Mucosa of descending colon (tissue), 3 donors: Measurements from ENCODE around the gene FOXP1. TPM values are rescaled to one million over a fixed set of nuclear protein-coding genes. Genes with fewer than 3 reads are reported as not detected.

Experiments
- ATAC-seq: fragments of 200-7000 bp; cut with Tn5 transposase; one replicate; pipeline ENCODE4 v1.9.1; 2020; ENCODE audit warnings: mild to moderate bottlenecking, moderate library complexity
- DNase-seq, 3 donors: peaks; one replicate each; pipeline ENCODE4 v3.0.0-alpha.2; 2020
- H3K36me3 ChIP-seq: fragments of 200-600 bp; one replicate; pipeline ENCODE4 v1.8.0; 2021; ENCODE audit warnings: low read depth, mild to moderate bottlenecking
- H3K4me1 ChIP-seq: fragments of 200-600 bp; one replicate; pipeline ENCODE4 v1.8.0; 2021; ENCODE audit warnings: low read depth, mild to moderate bottlenecking
- H3K4me3 ChIP-seq: fragments of 200-600 bp; one replicate; pipeline ENCODE4 v1.8.0; 2021; ENCODE audit warnings: mild to moderate bottlenecking
- H3K9me3 ChIP-seq: fragments of 200-600 bp; one replicate; pipeline ENCODE4 v1.8.0; 2021; ENCODE audit warnings: mild to moderate bottlenecking
- CTCF ChIP-seq: fragments of 200-600 bp; IDR thresholded peaks from one replicate; pipeline ENCODE4 v1.8.0; 2022; ENCODE audit warnings: antibody characterized with exemption, mild to moderate bottlenecking
- intact Hi-C, 2 donors: fragments of 100-400 bp; cut with DNase I in 1 of 2; cut with micrococcal nuclease in 1 of 2; formaldehyde crosslinking; loops; one replicate each; pipeline versions ENCODE4 v1.11.0 to v1.11.1; 2022; cut with DNase I, micrococcal nuclease
- total RNA-seq, 3 donors: library from RNA; stranded (reverse); fragmentation: NEBNext Ultra II Directional in 2 of 3; extraction: Animal tissue kit (Norgen Biotek cat#: 25700) in 2 of 3; gene quantifications; one replicate each; pipeline versions ENCODE4 v1.2.1 to v1.2.4, GENCODE V29; 2021 to 2023
- donor health status: DM: no; HTN: no; CAD: no; lungs with moderate emphysema.
- donor health status: DM: no; HTN: no; CAD: no.
- donor health status: DM: no; HTN: yes; CAD: no.

The FOXP1 gene
- total RNA-seq, 3 donors from 2014 or later: 133 to 217 (median 214) TPM

- Histone ChIP-seq H3K4me1 (peaks cover 5% of the 10 kb centered on the region), H3K4me3 (no peak overlapping the region), H3K36me3 (no peaks in the 10 kb centered on the region), H3K9me3 (no peaks in the 10 kb centered on the region)
- ATAC-seq: peak; percentile 37
- no peak for DNase-seq
- no peak for TF ChIP-seq CTCF
- intact Hi-C loops: no loop called here
Observed at GRCh38 chr3:71244826-71245488, 338.6 kb downstream of the FOXP1 start.

- Histone ChIP-seq H3K4me3 (no peak overlapping the region), H3K4me1 (peaks cover 2% of the 10 kb centered on the region), H3K36me3 (no peaks in the 10 kb centered on the region), H3K9me3 (no peaks in the 10 kb centered on the region)
- no peak for ATAC-seq
- no peak for DNase-seq
- intact Hi-C loops: no loop called here
- TF ChIP-seq CTCF: no peak
Observed at GRCh38 chr3:71244153-71244825, 339.2 kb downstream of the FOXP1 start.

GRCh38 chr3:71243229-71243628 lies 340.3 kb downstream of the FOXP1 start:
- no peak overlapping the region for H3K4me3 ChIP-seq
- TF ChIP-seq CTCF: no peak

GRCh38 chr3:71241981-71242560 lies 341.5 kb downstream of the FOXP1 start:
- intact Hi-C loops: no loop called here
- Histone ChIP-seq H3K4me3 (no peak overlapping the region), H3K4me1 (peaks cover 9% of the 10 kb centered on the region), H3K9me3 (no peaks in the 10 kb centered on the region), H3K36me3 (no peaks in the 10 kb centered on the region)
- TF ChIP-seq CTCF: no peak
- DNase-seq: no peak
- ATAC-seq: no peak

More at GRCh38 chr3:71243229-71243628, 340.3 kb downstream of the FOXP1 start:
- Histone ChIP-seq H3K4me1 (peaks cover 5% of the 10 kb centered on the region), H3K9me3 (no peaks in the 10 kb centered on the region), H3K36me3 (no peaks in the 10 kb centered on the region)
- intact Hi-C loops: no loop called here
- no peak for ATAC-seq
- DNase-seq: no peak

- Histone ChIP-seq H3K4me1 (peaks cover 9% of the 10 kb centered on the region), H3K9me3 (no peaks in the 10 kb centered on the region), H3K4me3 (no peak overlapping the region), H3K36me3 (no peaks in the 10 kb centered on the region)
- ATAC-seq (no peak), DNase-seq (no peak)
- intact Hi-C loops: no loop called here
- no peak for TF ChIP-seq CTCF
Observed at GRCh38 chr3:71241246-71241901, 342.2 kb downstream of the FOXP1 start.
